Keratinocyte (primary cell): ENCODE results near the gene PIK3CD. TPM values are rescaled to one million over a fixed set of nuclear protein-coding genes. Genes with fewer than 3 reads are reported as not detected.

Experiments
- DNase-seq: peaks from one replicate; pipeline ENCODE4 v3.0.0-alpha.2; 2011; ENCODE audit warnings: low read depth, missing footprints, low spot score
- FAIRE-seq: peaks from 2 replicates; lab custom pipeline; 2011; peaks lifted over from hg19 to GRCh38; lab: Jason Lieb, UNC
- H2AFZ ChIP-seq: 2 replicates; pipeline ENCODE4 v1.6.0; 2012; ENCODE audit warnings: low read length, control low read depth, inconsistent platforms; ENCODE audit not compliant: control insufficient read depth
- H3K27ac ChIP-seq: 2 replicates; pipeline ENCODE4 v1.5.1; 2011; ENCODE audit warnings: low read length; ENCODE audit not compliant: control insufficient read depth, insufficient read depth
- H3K27me3 ChIP-seq: 3 replicates; pipeline ENCODE4 v1.6.0; 2011; ENCODE audit warnings: low read length; ENCODE audit not compliant: control insufficient read depth, insufficient read depth; ENCODE audit errors: extremely low read depth
- H3K36me3 ChIP-seq, 2 experiments: 2 replicates in 1 of 2; 3 replicates in 1 of 2; pipeline ENCODE4 v1.5.1; 2011; ENCODE audit warnings: low read length in 2 of 2, mild to moderate bottlenecking in 1 of 2; ENCODE audit not compliant: control insufficient read depth in 2 of 2, insufficient read depth in 2 of 2; ENCODE audit errors: extremely low read depth in 1 of 2
- H3K4me1 ChIP-seq: 3 replicates; pipeline ENCODE4 v1.5.1; 2011; ENCODE audit warnings: low read length; ENCODE audit not compliant: control insufficient read depth, insufficient read depth; ENCODE audit errors: extremely low read depth
- H3K4me2 ChIP-seq: 3 replicates; pipeline ENCODE4 v1.6.0; 2011; ENCODE audit warnings: low read depth, low read length; ENCODE audit not compliant: control insufficient read depth, insufficient read depth; ENCODE audit errors: extremely low read depth
- H3K4me3 ChIP-seq, 3 experiments: fragments of 200-600 bp in 1 of 3; sonication (generic) in 1 of 3; 2 replicates in 2 of 3; 3 replicates in 1 of 3; pipeline ENCODE4 v1.5.1; 2011 to 2016; ENCODE audit warnings: low read length in 3 of 3, mild to moderate bottlenecking in 3 of 3, control low read depth in 2 of 3, inconsistent platforms in 1 of 3, low read depth in 1 of 3, mixed read lengths in 1 of 3, mixed run types in 1 of 3, moderate library complexity in 1 of 3; ENCODE audit not compliant: control insufficient read depth in 2 of 3, insufficient read depth in 2 of 3; ENCODE audit errors: extremely low read depth in 1 of 3
- H3K79me2 ChIP-seq: 2 replicates; pipeline ENCODE4 v1.6.0; 2012; ENCODE audit warnings: low read length; ENCODE audit not compliant: control insufficient read depth, insufficient read depth
- H3K9ac ChIP-seq: 3 replicates; pipeline ENCODE4 v1.6.0; 2011; ENCODE audit warnings: low read length; ENCODE audit not compliant: control insufficient read depth, insufficient read depth; ENCODE audit errors: extremely low read depth
- H3K9me1 ChIP-seq: 3 replicates; pipeline ENCODE4 v1.6.0; 2011; ENCODE audit warnings: low read length; ENCODE audit not compliant: control insufficient read depth, insufficient read depth; ENCODE audit errors: extremely low read depth
- H3K9me3 ChIP-seq: 2 replicates; pipeline ENCODE4 v1.5.1; 2012; ENCODE audit warnings: low read depth, low read length; ENCODE audit not compliant: control insufficient read depth
- H4K20me1 ChIP-seq: 3 replicates; pipeline ENCODE4 v1.6.0; 2011; ENCODE audit warnings: low read length; ENCODE audit not compliant: control insufficient read depth, insufficient read depth; ENCODE audit errors: extremely low read depth
- CTCF ChIP-seq, 3 experiments: IDR thresholded peaks in 1 of 3; conservative IDR thresholded peaks in 1 of 3; optimal IDR thresholded peaks in 1 of 3; 2 replicates in 2 of 3; 3 replicates in 1 of 3; pipeline versions ENCODE3 to v1.5.1; 2011; ENCODE audit warnings: low read length in 3 of 3, mild to moderate bottlenecking in 3 of 3, moderate library complexity in 2 of 3, control low read depth in 1 of 3, inconsistent platforms in 1 of 3; ENCODE audit not compliant: insufficient read depth in 2 of 3; ENCODE audit errors: extremely low read depth in 1 of 3
- EZH2 ChIP-seq: IDR thresholded peaks from one replicate; pipeline ENCODE4 v1.6.1; 2012; ENCODE audit warnings: inconsistent platforms, mild to moderate bottlenecking, low read length, moderate library complexity
- dilution Hi-C: fragments of 300-500 bp; cut with MboI; formaldehyde crosslinking; loops from one replicate; pipeline ENCODE4 v1.7.0; 2020; ENCODE audit warnings: low sequenced_read_pairs; ENCODE audit not compliant: extremely low pct_ligation_motif_present
- polyA plus RNA-seq, 5 experiments: library from polyadenylated mRNA; depleted of rRNA in 3 of 5; stranded (reverse) in 3 of 5; stranded (forward) in 1 of 5; unstranded in 1 of 5; fragments of >200 nt; gene quantifications; 1 replicate in 1 of 5; 2 replicates in 3 of 5; 3 replicates in 1 of 5; pipeline versions ENCODE4 v1.2.1 to v1.2.3, GENCODE V29; 2011 to 2012; ENCODE audit warnings: missing spikeins in 2 of 5, low read depth in 1 of 5, low replicate concordance in 1 of 5

The PIK3CD gene
- polyA plus RNA-seq, 1 donor (not counting 4 experiments of a cell fraction or from before 2014, with no cell fraction given) = 7.8 TPM

GRCh38 chr1:9699361-9699760, 47.8 kb downstream of the PIK3CD start:
- FAIRE-seq = peak; percentile 34
- Histone ChIP-seq H3K4me1 (peaks cover 33% of the 10 kb centered on the region), H2AFZ (no peak overlapping the region), H4K20me1 (no peaks in the 10 kb centered on the region), H3K27ac (peak overlapping the region; percentile 92), H3K9me1 (no peaks in the 10 kb centered on the region), H3K79me2 (peaks cover 11% of the 10 kb centered on the region), H3K27me3 (no peaks in the 10 kb centered on the region), H3K9ac (peak overlapping the region; percentile 70), H3K4me3 (peak overlapping the region in 1 of 3 experiments; percentile 13), H3K4me2 (peak overlapping the region; percentile 73), H3K9me3 (no peaks in the 10 kb centered on the region), H3K36me3 (peaks cover 0 to 5% of the 10 kb centered on the region in 2 experiments)
- DNase-seq = no peak
- no peak for TF ChIP-seq EZH2
- TF ChIP-seq CTCF (optimal IDR thresholded peaks at IDR 0.05 in 1 of 3, IDR thresholded peaks at IDR 0.05 in 1 of 3, conservative IDR thresholded peaks at IDR 0.05 in 1 of 3; ENCODE audit: extremely low read depth in 1 of 3, insufficient read depth in 2 of 3, low read length in 3 of 3) = no peak
- dilution Hi-C loops = no loop called here

GRCh38 chr1:9700340-9700739, 48.8 kb downstream of the PIK3CD start:
- no peaks in the 10 kb centered on the region for H3K9me3 ChIP-seq
- DNase-seq (no peak), FAIRE-seq (peak; percentile 73)
- H4K20me1 ChIP-seq = no peaks in the 10 kb centered on the region
- peak overlapping the region; percentile 92 for H3K27ac ChIP-seq
- peaks cover 41% of the 10 kb centered on the region for H3K4me1 ChIP-seq
- H2AFZ ChIP-seq = no peak overlapping the region
- no peak overlapping the region for H3K4me3 ChIP-seq
- H3K9me1 ChIP-seq = no peaks in the 10 kb centered on the region
- dilution Hi-C loops = no loop called here
- H3K27me3 ChIP-seq = no peaks in the 10 kb centered on the region
- peaks cover 0 to 3% of the 10 kb centered on the region in 2 experiments for H3K36me3 ChIP-seq
- TF ChIP-seq CTCF (optimal IDR thresholded peaks at IDR 0.05 in 1 of 3, IDR thresholded peaks at IDR 0.05 in 1 of 3, conservative IDR thresholded peaks at IDR 0.05 in 1 of 3; ENCODE audit: extremely low read depth in 1 of 3, insufficient read depth in 2 of 3, low read length in 3 of 3) (no peak), EZH2 (no peak)
- H3K4me2 ChIP-seq = peak overlapping the region; percentile 73
- H3K79me2 ChIP-seq = peaks cover 15% of the 10 kb centered on the region
- peak overlapping the region; percentile 70 for H3K9ac ChIP-seq
